Activated CD8-positive, alpha-beta memory T cell treated with anti-CD3 and anti-CD28 coated beads, Interleukin-2, amount 50 U/mL, for 1 hour (primary cell): ENCODE results near the gene RBP4.

ENCODE experiments used
- DNase-seq: peaks from one replicate; pipeline ENCODE4 v3.0.0-alpha.2; 2020; ENCODE audit errors: extremely low read depth

RBP4 gene

GRCh38 chr10:93596539-93596938, 4.5 kb downstream of the RBP4 start:
- no peak for DNase-seq

GRCh38 chr10:93595378-93596161, 5.5 kb downstream of the RBP4 start:
- DNase-seq = no peak

- no peak for DNase-seq
Measured at GRCh38 chr10:93594518-93594917, 6.5 kb downstream of the RBP4 start.

- DNase-seq = no peak
Measured at GRCh38 chr10:93593749-93594148, 7.3 kb downstream of the RBP4 start.

GRCh38 chr10:93593254-93593653, 7.8 kb downstream of the RBP4 start:
- no peak for DNase-seq

- no peak for DNase-seq
Measured at GRCh38 chr10:93591065-93591808, 9.8 kb downstream of the RBP4 start.

GRCh38 chr10:93590638-93591037, 10.4 kb downstream of the RBP4 start:
- no peak for DNase-seq

- no peak for DNase-seq
Measured at GRCh38 chr10:93589648-93590562, 11.1 kb downstream of the RBP4 start.

GRCh38 chr10:93584445-93584844, 16.6 kb downstream of the RBP4 start:
- DNase-seq = no peak

- DNase-seq = no peak
Measured at GRCh38 chr10:93580828-93581227, 20.2 kb downstream of the RBP4 start.

GRCh38 chr10:93579985-93580711, 20.9 kb downstream of the RBP4 start:
- DNase-seq = no peak

- DNase-seq = no peak
Measured at GRCh38 chr10:93579089-93579488, 21.9 kb downstream of the RBP4 start.

- DNase-seq = no peak
Measured at GRCh38 chr10:93577565-93577964, 23.5 kb downstream of the RBP4 start.

- no peak for DNase-seq
Measured at GRCh38 chr10:93576888-93577287, 24.1 kb downstream of the RBP4 start.

- no peak for DNase-seq
Measured at GRCh38 chr10:93573924-93574323, 27.1 kb downstream of the RBP4 start.

- no peak for DNase-seq
Measured at GRCh38 chr10:93573051-93573909, 27.8 kb downstream of the RBP4 start.

GRCh38 chr10:93572606-93573005, 28.4 kb downstream of the RBP4 start:
- DNase-seq = no peak

GRCh38 chr10:93570383-93570782, 30.7 kb downstream of the RBP4 start:
- DNase-seq = no peak

- no peak for DNase-seq
Measured at GRCh38 chr10:93568105-93568390, 33.0 kb downstream of the RBP4 start.

- no peak for DNase-seq
Measured at GRCh38 chr10:93567277-93568104, 33.5 kb downstream of the RBP4 start.
